IPS DF 6.9 (cell line): Measurements from ENCODE around the gene OR5K1.

ENCODE experiments used
- DNase-seq: peaks from one replicate; pipeline ENCODE4 v3.0.0-alpha.2; 2013; ENCODE audit warnings: low read depth, low spot score
- H3K27ac ChIP-seq: one replicate; pipeline ENCODE4 v1.5.1; 2013; ENCODE audit warnings: low read length, control low read depth
- H3K27me3 ChIP-seq: 2 replicates; pipeline ENCODE4 v1.6.1; 2013; ENCODE audit warnings: mild to moderate bottlenecking, low read length; ENCODE audit not compliant: control insufficient read depth, insufficient read depth
- H3K36me3 ChIP-seq: 2 replicates; pipeline ENCODE4 v1.6.1; 2013; ENCODE audit warnings: low read length; ENCODE audit not compliant: control insufficient read depth, insufficient read depth
- H3K4me1 ChIP-seq: 2 replicates; pipeline ENCODE4 v1.6.1; 2013; ENCODE audit warnings: low read length; ENCODE audit not compliant: control insufficient read depth, insufficient read depth
- H3K4me3 ChIP-seq: 2 replicates; pipeline ENCODE4 v1.5.1; 2013; ENCODE audit warnings: mild to moderate bottlenecking, low read length
- H3K9me3 ChIP-seq: 2 replicates; pipeline ENCODE4 v1.6.1; 2013; ENCODE audit warnings: low read length, inconsistent platforms; ENCODE audit not compliant: control insufficient read depth, insufficient read depth
- WGBS: extraction: QIAGEN DNeasy Blood & Tissue Kit; methylation state at CpG from one replicate; pipeline ENCODE4 v1.1.7; 2013; ENCODE audit warnings: mixed read lengths, missing lambda C conversion rate; ENCODE audit not compliant: insufficient read length, insufficient coverage; 5-methylcytosine and 5-hydroxymethylcytosine counted together

OR5K1 gene

DNA sequence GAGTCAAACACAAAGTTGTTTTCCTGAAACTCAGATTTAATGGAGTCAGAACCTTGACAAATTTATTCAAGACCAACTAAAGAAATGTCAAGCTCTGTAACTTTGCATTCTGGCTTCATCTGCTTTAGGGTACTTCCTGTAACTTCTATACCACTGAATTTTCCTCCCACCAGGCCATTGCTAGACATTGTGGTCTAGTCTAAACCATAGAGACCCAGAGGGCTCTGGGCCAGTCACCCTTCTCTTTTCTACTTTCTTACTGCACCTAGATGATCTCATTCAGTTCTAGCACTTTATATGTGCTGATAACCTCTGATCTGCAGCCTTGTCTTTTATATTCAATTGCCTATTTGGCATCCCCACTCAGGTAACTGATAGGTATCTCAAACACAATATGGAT is 2.8 kb upstream of the OR5K1 start:
- H3K27ac ChIP-seq: no peak overlapping the region
- no peaks in the 10 kb centered on the region for H3K4me1 ChIP-seq
- no peaks in the 10 kb centered on the region for H3K36me3 ChIP-seq
- no peak for DNase-seq
- H3K4me3 ChIP-seq: no peak overlapping the region
- H3K9me3 ChIP-seq: no peaks in the 10 kb centered on the region
- H3K27me3 ChIP-seq: no peaks in the 10 kb centered on the region

DNA sequence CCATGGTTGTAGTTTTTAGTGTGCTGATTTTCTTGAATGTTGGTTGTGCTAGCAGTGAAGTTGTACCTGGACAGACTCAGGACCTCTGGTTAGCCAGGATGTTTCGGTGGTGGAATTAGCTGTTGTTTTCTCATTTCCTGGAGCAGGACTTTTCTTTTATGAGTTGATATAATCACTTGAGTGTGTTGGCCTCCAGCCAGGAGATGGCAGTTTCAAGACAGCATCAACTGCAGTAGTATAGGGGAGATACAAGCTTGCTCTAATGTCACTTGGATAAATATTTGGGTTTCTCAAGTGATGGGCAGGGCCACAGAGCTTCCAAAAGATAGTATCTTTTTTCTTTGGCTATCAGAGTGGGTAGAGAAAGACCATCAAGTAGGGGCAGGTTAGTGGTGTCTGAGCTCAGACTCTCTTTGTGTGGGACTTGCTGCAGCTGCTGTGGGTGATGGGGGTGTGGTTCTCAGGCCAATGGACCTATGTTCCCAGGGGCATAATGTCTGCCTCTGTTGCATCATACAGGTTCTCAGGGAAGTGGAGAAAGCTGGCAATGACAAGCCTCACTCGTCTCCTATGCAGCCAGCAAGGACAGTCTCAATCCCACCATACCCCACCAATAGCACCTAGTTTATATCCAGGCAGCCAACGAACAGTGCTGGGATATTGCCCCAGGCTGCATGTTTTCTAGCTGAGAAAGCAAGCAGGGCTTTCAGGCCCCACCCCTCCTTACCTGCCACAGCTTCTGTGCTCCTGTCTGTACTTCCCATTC is 19.9 kb downstream of the OR5K1 start:
- no peak overlapping the region for H3K27ac ChIP-seq
- no peak for DNase-seq
- WGBS: no CpG with 5 or more reads among the region's 3 CpGs

DNA sequence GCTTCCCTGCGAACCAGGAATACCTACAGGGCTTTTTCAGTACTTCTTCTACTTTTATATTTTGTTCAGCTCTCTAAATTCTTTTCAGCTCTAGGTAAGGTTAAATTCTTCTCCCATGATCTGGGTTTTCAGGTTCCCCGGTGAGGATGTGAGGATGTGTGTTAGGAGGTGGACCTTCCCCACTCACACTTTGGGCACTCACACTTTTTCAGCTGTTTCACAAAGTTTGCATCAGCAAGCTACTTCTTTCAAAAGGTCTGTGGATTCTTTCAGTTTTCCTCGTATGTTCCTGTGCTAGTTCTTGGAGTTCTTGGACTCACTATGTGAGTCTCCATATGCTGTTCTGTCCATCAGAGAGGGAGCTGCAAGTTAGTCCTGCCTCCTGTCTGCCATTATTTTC is 20.6 kb downstream of the OR5K1 start:
- no peak overlapping the region for H3K27ac ChIP-seq
- H3K4me3 ChIP-seq: no peak overlapping the region
- no peaks in the 10 kb centered on the region for H3K36me3 ChIP-seq
- no peak for DNase-seq
- no peaks in the 10 kb centered on the region for H3K4me1 ChIP-seq
- no CpG with 5 or more reads among the region's 3 CpGs for WGBS
- H3K9me3 ChIP-seq: no peaks in the 10 kb centered on the region
- H3K27me3 ChIP-seq: no peaks in the 10 kb centered on the region

More for the DNA sequence above, 19.9 kb downstream of the OR5K1 start:
- Histone ChIP-seq H3K27me3 (no peaks in the 10 kb centered on the region), H3K9me3 (no peaks in the 10 kb centered on the region), H3K4me1 (no peaks in the 10 kb centered on the region), H3K4me3 (no peak overlapping the region), H3K36me3 (no peaks in the 10 kb centered on the region)

DNA sequence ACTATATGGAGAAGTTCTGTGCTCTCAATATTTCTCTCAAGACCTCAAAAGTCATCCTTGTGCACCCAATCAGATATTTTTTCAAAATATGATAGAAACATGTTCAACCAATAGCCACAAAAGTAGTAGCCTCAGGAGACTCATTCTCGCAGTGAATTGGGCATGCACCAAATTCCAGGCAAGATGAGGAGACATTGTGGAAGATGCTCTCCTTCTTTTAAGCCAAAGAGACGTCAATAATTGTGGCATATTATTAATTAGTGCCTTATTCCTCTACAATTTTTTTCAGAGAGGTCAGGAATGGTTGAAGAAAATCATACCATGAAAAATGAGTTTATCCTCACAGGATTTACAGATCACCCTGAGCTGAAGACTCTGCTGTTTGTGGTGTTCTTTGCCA is 34.4 kb downstream of the OR5K1 start, which contains the start of gene OR5K2:
TSS of gene OR5K2 (plus strand) at position 301 of the 400 bp plus-strand sequence. CDS start at position 301, 0 bp downstream.
- WGBS: no CpG with 5 or more reads among the region's 2 CpGs

DNA sequence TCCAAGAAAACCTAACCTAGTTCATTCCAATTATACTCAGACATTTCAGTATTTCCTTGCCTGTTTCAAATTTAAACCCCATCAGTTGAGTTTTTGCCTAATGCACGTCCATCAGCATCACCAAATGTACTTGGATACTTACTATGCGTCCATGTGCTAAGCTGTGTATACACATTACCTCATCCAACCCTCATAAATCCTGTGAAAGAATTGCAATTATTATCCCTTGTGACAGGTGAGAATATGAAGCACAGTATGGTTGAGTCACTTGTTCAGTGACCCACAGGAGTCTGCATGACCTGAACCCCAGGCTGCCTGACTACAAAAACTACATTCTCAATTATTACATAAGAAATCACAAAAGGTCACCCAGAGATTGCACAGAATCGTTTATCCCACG is 37.0 kb downstream of the OR5K1 start:
- no peaks in the 10 kb centered on the region for H3K27me3 ChIP-seq
- no peaks in the 10 kb centered on the region for H3K36me3 ChIP-seq
- no peaks in the 10 kb centered on the region for H3K9me3 ChIP-seq
- DNase-seq: no peak
- WGBS: no CpG with 5 or more reads among the region's 4 CpGs
- H3K4me1 ChIP-seq: no peaks in the 10 kb centered on the region
- H3K4me3 ChIP-seq: no peak overlapping the region
- H3K27ac ChIP-seq: no peak overlapping the region

More for the DNA sequence above, 34.4 kb downstream of the OR5K1 start, which contains the start of gene OR5K2:
- H3K27me3 ChIP-seq: no peaks in the 10 kb centered on the region
- no peaks in the 10 kb centered on the region for H3K9me3 ChIP-seq
- no peaks in the 10 kb centered on the region for H3K4me1 ChIP-seq
- no peak for DNase-seq
- H3K36me3 ChIP-seq: no peaks in the 10 kb centered on the region
- H3K27ac ChIP-seq: no peak within 1 kb of the TSS
- no peak within 1 kb of the TSS for H3K4me3 ChIP-seq

DNA sequence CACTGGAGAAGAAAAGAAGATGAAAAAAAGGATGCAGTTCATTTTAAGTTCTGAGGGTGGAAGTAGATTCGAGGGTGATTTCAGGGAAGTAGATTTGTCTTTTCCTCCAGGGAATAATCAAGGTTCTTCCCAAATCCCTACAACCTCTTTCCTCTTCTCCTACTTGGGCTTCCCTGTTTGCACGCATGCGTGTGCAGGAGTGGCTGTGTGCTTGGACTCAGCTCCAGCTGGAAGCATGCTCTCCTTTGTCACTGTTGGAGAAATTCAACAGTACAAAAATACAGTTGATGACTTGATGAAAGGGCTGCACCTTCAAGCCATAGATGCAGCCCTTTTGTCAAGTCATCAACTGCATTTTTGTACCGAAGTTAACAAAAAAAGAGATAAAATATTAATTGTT is 38.3 kb downstream of the OR5K1 start:
- DNase-seq: no peak
- WGBS: no CpG with 5 or more reads among the region's 4 CpGs
- Histone ChIP-seq H3K27ac (no peak overlapping the region), H3K9me3 (no peaks in the 10 kb centered on the region), H3K27me3 (no peaks in the 10 kb centered on the region), H3K36me3 (no peaks in the 10 kb centered on the region), H3K4me1 (no peaks in the 10 kb centered on the region), H3K4me3 (no peak overlapping the region)

DNA sequence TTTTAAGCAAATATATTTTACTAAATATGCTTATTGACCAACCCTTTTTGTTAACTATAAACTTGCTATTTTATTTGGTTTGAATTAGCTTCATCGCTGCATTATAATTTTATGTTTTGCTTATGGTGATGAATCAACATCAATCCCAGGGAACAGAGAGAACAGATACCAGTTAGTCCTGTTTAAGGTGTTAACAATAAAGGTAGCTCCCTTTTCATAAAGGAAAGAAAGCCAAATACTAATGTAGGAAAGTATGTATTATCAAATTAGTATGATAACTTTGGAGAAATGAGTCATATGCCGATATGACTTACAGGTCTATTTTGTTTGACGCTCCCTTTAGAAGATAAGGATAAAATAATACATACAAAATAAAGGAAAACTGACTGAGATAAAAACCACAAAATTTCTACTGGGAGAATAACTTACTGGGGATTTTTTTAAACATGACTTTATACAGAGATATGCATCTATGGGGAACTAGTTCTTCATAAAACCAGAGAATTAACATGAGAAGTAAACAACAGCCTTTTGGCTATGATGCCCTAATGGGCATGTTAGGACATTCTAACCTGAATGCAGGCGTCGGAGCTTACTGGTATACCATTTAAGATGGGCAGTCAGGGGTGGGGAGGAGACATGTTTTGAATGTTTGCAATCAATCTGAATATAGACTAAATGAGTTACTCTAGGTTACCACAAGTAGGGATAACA is 39.0 kb downstream of the OR5K1 start:
- Histone ChIP-seq H3K4me3 (no peak overlapping the region), H3K4me1 (no peaks in the 10 kb centered on the region), H3K9me3 (no peaks in the 10 kb centered on the region), H3K27me3 (no peaks in the 10 kb centered on the region), H3K27ac (no peak overlapping the region), H3K36me3 (no peaks in the 10 kb centered on the region)
- no peak for DNase-seq
- no CpG with 5 or more reads among the region's 5 CpGs for WGBS

DNA sequence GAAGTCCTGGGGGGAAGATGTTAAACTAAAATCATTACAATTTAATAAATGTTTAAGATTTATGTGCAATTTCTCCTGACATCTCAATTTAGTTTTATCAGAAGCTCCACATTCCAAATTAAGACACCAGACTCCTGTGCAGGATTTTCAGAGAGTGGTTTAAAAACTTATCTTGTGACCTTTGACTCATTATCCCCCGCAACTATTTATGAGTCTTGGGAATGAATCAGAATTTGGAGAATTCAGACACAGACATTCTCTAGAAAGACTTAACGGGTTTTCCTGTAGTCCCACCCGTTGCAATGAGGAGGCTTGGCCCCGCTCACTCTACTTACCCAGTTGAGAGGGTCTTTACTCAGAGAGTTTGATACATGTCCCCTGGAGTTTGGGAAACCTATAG is 41.5 kb downstream of the OR5K1 start:
- no peaks in the 10 kb centered on the region for H3K4me1 ChIP-seq
- DNase-seq: no peak
- no peak overlapping the region for H3K27ac ChIP-seq
- H3K9me3 ChIP-seq: no peaks in the 10 kb centered on the region
- no peak overlapping the region for H3K4me3 ChIP-seq
- H3K36me3 ChIP-seq: no peaks in the 10 kb centered on the region
- no peaks in the 10 kb centered on the region for H3K27me3 ChIP-seq
- WGBS: no CpG with 5 or more reads among the region's 4 CpGs

DNA sequence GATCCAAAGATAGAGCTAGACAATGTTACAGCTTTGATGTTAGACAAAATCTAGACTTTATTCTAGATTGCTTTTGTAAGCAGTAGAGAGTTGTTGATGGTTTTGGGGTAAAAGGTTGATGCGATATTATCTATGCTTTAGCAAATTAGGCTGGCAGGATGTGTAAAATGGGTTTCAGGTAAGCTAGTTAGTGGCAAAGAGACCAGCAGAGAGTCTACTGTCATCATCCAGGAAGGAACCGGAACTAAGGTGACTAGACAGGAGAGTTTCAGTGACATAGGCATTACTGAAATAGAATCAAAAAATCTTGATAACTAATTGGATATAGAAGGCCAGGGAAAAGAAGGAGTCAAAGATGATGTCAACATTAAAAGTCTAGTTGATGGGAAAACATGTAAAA is 45.6 kb downstream of the OR5K1 start:
- WGBS: 100% methylated on average over 1 of the region's 2 CpGs
- Histone ChIP-seq H3K4me3 (no peak overlapping the region), H3K36me3 (no peaks in the 10 kb centered on the region), H3K4me1 (no peaks in the 10 kb centered on the region), H3K9me3 (no peaks in the 10 kb centered on the region), H3K27ac (no peak overlapping the region), H3K27me3 (no peaks in the 10 kb centered on the region)
- no peak for DNase-seq

DNA sequence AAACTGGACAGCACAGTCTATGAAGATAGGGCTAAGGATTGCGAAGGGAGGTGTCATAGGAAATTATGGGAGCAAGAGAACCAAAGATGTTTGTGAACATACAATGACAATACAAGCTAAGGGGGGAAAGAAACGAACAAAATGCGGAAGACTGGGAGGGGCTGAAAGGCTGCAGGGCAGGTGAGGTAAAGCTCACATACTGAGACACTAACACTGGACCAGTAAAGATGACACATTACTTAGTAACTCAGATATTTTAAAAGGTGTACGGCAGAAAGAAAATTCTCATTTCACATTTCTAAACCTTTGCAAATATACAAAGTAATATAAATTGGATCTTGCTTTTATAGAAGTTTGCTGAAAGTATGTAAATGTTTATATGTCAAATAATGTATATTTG is 49.6 kb downstream of the OR5K1 start:
- H3K4me3 ChIP-seq: no peak overlapping the region
- H3K27me3 ChIP-seq: no peaks in the 10 kb centered on the region
- no CpG with 5 or more reads among the region's 4 CpGs for WGBS
- H3K9me3 ChIP-seq: no peaks in the 10 kb centered on the region
- H3K4me1 ChIP-seq: no peaks in the 10 kb centered on the region
- no peak overlapping the region for H3K27ac ChIP-seq
- H3K36me3 ChIP-seq: no peaks in the 10 kb centered on the region
- no peak for DNase-seq
